Subcutaneous adipose tissue (tissue), 4 donors: ENCODE measurements around the gene MLLT6. TPM values are rescaled to one million over a fixed set of nuclear protein-coding genes. Genes with fewer than 3 reads are reported as not detected.

Experiments used
- CTCF ChIP-seq: fragments of 450-650 bp; IDR thresholded peaks from one replicate; pipeline ENCODE4 v1.5.1; 2016; ENCODE audit warnings: low read depth, mild to moderate bottlenecking, control low read depth, antibody characterized with exemption, moderate library complexity
- total RNA-seq, 4 donors: library from RNA; depleted of rRNA; stranded (reverse); fragments of >200 nt; gene quantifications; one replicate each; pipeline ENCODE4 v1.1.0, GENCODE V29; 2016

The MLLT6 gene
- total RNA-seq, 4 donors from 2014 or later: 25.2 to 95.1 (median 37.1) TPM

- TF ChIP-seq CTCF: no peak
These were observed 40.5 kb downstream of the MLLT6 start for GRCh38 chr17:38745545-38745944.

GRCh38 chr17:38746004-38746848 is 41.2 kb downstream of the MLLT6 start:
- TF ChIP-seq CTCF: no peak

GRCh38 chr17:38746849-38747462 is 41.9 kb downstream of the MLLT6 start:
- no peak for TF ChIP-seq CTCF

GRCh38 chr17:38747463-38748148 is 42.5 kb downstream of the MLLT6 start:
- TF ChIP-seq CTCF: no peak

GRCh38 chr17:38748149-38748891 is 43.2 kb downstream of the MLLT6 start, which contains the start of gene PCGF2:
Gene PCGF2, minus strand, starts transcription at chr17:38748336. Its CDS starts 7,934 bp downstream, at chr17:38740402.
- TF ChIP-seq CTCF: no peak

- no peak for TF ChIP-seq CTCF
These were observed 43.8 kb downstream of the MLLT6 start for GRCh38 chr17:38748892-38749222.
